GM19023 (cell line): ENCODE data around the gene LCA5.
"Not testable (repeated sequence)": the region's sequence is repeated elsewhere in the genome, so short reads cannot be mapped to it uniquely, and the experiment has no call there.

Experiments used
- ATAC-seq: cut with Tn5 transposase; IDR thresholded peaks from one replicate; pipeline ENCODE4 v1.9.1; 2021; ENCODE audit warnings: mild to moderate bottlenecking, moderate library complexity; ENCODE audit not compliant: unreplicated experiment

The LCA5 gene

GRCh38 chr6:79536954-79537747 is at the start of gene LCA5:
LCA5 (minus strand) TSS chr6:79537430; CDS start chr6:79518894, 18,536 bp downstream.
- peak; percentile 100 for ATAC-seq

DNA sequence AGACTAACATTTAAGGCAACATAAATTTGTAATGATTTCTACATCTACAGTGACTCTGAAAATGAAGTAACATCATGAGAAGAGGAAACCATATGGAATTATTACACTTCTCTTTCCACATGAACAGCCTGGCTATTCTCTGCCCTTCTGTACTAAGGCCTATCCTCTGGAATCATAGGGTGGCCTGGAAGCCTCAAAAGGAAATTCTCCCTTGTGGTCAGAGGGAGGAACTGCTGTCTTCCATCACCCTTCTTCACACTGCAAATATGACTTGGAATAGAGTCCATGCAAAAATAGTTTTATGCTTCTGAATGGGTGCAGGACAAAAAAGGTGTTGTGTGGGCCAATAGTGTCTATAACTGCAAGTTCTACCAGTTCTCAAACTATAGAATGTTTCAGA is 49.3 kb upstream of the LCA5 start:
- ATAC-seq, result no peak

GRCh38 chr6:79584332-79584731 is 47.1 kb upstream of the LCA5 start:
- ATAC-seq, result no peak

GRCh38 chr6:79577926-79578325 is 40.7 kb upstream of the LCA5 start:
- ATAC-seq, result not testable (repeated sequence)

DNA sequence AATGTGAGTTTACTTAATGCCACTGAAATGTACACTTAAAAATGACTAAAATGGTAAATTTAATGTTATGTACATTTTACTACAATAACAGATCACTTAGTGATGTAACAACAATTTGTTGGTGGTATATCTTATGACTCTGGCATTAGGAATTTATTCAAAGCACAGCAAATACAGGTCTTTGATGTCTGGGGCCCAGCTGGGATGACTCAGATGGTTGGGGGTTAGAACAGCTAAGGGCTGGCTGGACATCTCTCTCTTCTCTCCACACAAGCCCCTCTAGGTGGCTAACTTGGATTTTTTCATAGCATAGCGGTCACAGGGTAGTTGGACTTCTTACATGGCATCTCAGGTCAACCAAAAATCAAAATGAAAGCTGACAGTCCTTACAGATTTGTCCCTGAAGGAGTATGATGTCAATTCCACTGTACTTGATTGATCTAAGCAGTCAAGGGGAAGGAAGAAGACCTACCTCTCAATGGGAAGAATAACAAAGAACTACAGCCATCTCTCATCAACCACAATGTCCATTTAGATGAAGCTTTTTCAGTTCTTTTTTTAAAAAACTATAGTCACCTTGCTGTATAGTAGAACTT is 37.5 kb upstream of the LCA5 start:
- ATAC-seq, result no peak

- no peak for ATAC-seq
Measured at GRCh38 chr6:79574174-79574573, 36.9 kb upstream of the LCA5 start.

GRCh38 chr6:79571030-79571367 is 33.8 kb upstream of the LCA5 start:
- ATAC-seq, result peak; percentile 32

DNA sequence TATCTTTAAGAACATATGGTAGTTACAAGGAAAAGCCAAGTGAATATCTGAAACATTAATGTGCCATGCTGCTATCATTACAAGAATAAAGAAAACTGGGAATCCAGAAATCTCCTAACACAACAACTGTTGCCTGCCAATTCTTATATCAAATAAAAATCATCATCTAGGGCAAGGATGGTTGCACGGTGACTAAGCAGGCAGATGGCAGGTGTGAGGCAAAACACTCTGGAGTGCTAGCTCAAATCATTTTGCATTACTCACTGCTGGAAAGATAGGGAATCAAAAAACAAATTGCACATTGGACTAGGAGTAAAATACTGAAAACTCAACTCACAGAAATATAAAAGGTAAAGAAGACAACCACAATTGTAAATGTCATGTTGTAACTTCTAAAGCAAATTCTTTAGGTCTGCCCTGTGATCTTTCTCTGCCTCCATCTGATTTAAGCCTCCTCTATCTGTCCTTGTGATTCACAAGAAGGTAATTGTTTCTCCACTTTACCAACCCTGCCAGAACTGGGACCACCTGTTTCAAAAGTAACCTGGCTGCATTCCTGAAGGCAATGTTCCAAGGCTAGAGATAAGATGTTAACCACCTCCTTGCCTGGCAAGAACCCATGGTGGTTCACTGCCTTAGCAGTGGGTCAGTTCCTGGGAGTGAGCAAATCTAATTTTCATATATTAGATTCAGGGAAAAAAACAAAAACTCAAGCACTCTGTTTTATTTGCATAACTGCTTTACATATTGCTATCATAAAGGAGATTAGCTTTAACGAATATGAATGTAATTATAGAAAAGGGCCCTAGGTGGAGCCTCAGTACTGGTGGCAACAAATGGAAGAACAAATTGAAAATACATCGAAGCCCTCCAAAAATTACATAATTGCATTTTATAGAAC is 33.1 kb upstream of the LCA5 start:
- ATAC-seq, result peak; percentile 91

DNA sequence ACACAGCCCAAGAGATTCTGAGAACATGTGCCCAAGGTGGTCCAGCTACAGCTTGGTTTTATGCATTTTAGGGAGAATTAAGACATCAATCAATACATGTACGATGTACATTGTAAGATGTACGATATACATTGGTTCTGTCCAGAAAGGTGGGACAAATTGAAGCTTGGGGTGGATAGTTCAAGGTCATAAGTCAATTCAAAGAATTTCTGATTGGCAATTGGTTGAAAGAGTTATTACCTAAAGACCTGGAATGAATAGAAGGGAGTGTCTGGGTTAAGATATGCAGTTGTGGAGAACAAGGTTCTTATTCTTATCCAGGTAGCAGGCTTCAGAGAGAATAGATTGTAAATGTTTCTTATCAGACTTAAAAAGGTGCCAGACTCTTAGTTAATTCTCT is 31.8 kb upstream of the LCA5 start:
- no peak for ATAC-seq

DNA sequence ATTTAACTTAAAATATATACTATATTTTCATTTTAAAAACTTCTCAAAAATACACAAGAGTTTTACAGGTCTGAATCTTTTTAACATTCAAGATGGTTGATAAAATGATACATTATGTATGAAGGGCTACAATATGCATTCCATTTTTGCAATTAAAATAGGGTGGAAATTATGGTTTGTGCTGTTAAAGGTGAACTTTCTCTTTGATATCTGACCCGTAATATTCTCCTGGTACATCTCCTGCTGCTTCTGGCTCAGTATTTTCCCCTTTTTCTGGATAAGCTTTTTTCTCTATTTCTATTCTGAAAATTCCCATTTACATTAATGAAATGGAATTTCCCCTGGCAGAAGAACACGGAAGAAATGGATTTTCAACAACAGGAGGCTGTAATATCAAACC is 27.4 kb upstream of the LCA5 start:
- ATAC-seq, result no peak

- ATAC-seq, result no peak
Measured at GRCh38 chr6:79559706-79560105, 22.5 kb upstream of the LCA5 start.

DNA sequence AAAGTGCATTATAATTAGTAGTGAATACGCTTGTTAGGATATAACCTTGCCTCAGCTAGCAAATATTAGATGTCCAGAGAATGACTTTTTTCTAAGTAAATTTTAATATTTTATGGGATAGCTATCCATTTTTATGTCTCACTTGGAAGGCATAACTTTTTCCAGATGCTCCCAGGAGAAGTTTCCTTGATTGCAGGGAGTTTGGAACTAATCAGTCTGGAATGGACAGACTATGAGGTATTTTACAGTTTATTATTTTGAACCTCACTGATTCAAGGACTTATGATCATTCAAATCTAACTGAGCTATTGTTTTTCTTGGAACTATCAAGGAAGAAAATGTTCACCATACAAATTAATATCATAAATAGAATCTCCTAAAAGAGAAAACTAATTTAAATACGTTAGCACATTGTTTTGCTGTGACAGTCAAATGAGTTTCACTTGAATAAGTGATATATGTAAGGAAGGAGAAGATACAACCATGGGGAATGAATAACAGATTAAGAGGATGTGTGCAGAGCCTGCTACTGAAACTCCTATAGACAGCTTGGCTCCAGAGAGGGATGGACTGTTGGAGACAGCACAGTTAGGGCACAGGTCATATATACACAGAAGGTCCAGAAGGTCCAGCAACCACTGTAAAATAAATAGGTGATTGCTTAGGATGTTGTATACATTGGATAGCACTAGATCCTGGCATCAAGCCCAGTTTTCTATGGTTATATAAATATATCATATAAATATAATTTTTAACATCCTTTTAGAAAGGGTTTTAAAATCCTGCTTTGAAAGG is 20.6 kb upstream of the LCA5 start:
- ATAC-seq, result no peak

DNA sequence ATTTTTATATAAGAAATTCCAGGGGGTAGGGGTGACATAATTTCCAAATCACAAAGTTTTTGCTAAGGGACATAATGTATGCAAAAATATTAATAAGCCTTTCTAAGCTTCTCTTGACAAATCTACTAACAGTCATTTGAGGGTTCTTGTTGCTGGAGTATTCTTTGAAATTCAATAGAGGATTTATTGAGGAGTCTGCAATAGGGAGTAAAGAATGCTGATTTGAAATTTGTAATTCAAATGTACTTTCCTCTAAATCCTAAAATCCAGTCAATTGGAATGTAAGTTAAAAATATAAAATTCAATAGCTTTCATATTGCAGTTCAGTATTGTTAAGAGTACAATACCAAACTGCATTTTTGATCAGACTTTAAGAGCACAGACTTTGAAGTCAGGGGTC is 17.1 kb upstream of the LCA5 start:
- no peak for ATAC-seq

- no peak for ATAC-seq
Measured at GRCh38 chr6:79551401-79551800, 14.2 kb upstream of the LCA5 start.

- ATAC-seq, result no peak
Measured at GRCh38 chr6:79548304-79548703, 11.1 kb upstream of the LCA5 start.

DNA sequence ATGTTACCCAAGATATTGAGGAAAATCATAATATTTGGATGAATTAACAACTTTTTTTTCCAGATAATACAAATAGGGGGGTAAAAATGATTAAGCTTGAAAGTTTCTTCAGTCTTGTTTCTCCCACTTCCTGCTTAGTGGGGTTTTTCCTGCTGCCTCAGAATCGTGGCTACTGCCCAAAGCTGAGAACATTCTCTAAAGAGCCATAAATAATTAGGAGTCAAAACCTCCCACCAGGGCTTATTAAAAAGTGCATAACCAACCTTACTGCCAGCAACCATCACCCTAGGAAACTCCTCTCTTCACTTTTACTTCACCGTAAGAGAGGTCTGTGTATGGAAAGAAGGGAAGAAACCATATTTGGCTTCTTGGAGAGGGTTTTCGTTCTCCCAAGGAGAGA is 9.0 kb upstream of the LCA5 start:
- ATAC-seq, result no peak

DNA sequence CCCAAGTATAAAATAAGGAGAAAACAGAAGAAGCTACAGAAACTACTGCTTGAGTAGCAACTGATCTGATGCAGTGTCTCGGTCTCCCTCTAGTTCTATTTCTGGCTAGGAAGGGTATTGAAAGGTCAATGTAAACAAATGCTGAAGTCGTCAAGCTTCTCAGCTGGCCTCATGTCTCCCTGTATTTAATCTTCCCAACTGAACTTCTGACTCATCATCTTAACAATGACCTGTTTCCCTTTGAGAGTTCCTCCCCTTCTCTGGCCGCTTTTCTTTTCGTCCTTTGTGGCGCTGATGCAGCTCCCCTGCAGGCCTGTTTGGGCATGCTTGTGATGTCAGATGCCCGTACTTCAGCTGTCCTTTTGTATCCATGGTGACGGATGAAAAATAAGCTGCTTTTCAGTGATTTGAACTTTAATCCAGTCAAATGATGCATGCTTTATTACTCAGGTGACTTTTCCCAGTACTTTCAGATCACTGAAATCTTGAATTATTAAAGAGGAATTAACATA is 7.8 kb upstream of the LCA5 start:
- ATAC-seq, result peak; percentile 86

- peak; percentile 48 for ATAC-seq
Measured at GRCh38 chr6:79544299-79544927, 7.2 kb upstream of the LCA5 start.

DNA sequence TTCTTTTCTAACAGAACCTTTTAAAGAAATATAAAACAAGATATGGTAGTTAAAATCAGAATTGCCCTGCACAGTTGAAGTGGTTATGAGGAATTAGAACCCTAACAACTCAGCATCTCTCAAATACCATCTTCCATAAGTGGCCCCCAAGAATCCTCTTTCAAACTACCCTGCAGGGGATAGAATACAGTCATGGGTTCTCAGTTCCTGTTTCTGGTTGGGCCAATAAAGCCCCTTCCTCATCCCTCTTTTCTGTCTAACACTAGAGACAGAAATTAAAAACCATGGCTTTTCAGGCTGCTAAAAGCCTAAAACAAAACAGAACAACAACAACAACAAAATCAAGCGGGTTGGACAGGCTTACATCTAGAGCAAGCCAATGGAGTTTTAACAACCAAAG is 6.7 kb upstream of the LCA5 start:
- ATAC-seq, result peak; percentile 21

DNA sequence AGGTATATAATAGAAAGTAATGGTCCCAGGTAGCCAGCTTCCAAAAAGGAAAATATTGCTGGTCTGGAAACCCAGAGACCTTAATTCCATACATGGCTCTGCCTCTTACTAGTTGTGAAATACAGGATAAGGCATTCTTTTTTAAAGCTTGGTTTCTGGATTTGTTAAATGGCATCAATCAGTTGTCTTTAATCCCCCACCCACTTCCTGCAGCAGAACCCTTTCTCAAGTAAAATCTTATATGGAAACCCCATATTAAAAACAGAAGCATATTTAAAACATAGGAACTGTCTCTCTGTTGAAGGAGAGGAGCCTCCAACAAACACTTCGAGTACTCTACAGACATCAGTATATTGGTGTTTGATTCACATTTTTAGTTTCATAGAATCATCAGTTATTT is 6.2 kb upstream of the LCA5 start:
- no peak for ATAC-seq
